Hematopoietic multipotent progenitor cell treated with erythropoietin and hydrocortisone succinate and interleukin-3 and kit ligand, for 4 days (in vitro differentiated cells): ENCODE measurements around the gene ATG9A.

Experiments used
- DNase-seq: peaks from one replicate; pipeline ENCODE4 v3.0.0-alpha.2; 2015

The ATG9A gene

DNA sequence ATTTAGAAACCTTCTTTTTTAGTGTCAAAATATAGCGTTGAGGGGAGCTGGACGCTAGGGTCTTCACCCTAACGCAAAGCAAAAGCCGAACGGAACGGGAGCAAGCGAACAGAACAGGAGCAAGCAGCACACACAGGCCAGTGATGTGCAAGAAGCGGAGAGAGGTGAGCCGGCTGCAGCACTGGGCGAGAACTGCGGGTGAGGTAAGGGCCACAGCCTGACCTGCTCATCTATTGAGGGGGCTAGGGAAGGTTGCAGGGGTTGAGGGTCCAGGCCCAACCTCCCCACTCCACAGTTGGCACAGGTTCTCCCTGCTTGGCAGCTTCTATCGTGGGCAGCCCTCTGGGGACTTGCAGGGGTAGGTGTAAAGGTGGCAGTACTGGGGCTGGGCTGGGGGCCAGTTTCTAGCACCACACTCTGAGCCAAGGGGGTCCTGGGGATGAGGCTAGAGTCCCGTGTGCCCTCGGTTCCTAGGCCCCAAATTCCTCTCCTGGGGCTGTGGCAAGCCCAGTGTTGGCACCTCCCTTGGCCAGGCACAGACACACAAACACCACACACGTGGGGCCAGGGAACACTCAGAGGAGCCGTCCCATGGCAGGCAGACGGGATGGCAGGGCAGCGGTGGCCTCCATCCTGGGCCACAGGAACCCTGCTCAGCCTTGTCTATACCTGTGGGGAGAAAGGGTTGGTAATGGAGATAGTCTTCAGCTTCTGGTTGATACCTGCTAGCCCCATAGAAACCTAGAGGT, 9.5 kb downstream of the ATG9A start:
- DNase-seq: no peak

DNA sequence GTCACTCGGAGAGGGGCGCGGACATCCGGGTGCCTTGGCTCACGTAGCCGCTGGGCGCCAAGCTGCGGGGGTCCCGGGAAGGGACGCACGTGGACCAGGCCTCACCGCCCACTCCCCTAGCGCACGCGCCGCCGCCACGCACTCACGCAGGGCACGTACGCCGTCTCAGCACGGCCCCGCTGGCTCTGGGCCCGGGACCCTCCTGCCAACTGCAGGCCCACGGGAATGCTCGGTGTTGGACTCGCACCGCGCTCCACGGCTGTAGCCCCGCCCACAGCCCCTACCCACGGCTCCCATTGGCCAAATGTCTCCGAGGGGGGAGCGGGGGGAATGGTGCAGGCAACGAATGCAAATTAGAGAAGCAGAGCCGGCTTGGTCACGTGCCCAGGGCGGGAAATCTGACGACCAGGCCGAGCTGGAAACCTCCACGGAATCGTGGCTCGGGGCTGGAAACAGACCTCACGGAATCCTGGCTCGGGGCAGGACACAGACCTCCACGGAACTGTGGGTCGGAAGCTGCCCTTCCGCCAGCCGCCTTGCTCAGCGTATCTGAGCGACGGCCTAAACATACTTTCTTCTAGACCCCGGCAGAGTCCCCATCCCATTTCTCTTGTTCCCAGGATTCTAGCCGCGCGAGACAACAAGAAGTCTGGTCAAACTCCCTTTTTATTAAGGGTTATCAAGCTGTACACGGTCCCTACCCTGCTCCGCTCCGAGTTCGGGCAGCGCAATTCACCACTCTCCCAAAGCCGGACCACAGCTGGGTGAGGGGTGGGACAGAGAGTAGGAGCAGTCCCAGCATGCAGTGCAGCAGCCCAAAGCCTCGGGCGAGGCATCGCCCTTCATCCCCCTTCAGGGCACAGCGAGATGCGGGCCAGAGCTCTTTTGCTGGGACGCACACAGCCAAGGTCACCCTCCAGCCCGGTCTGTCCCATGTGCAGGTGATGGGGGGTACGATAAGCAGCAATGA, 10.4 kb downstream of the ATG9A start, which contains the start of gene ABCB6:
Gene ABCB6 (minus strand): TSS at position 227 of the 970 bp plus-strand sequence. CDS start 285 bp downstream, outside the sequence.
- peak; percentile 98 for DNase-seq

DNA sequence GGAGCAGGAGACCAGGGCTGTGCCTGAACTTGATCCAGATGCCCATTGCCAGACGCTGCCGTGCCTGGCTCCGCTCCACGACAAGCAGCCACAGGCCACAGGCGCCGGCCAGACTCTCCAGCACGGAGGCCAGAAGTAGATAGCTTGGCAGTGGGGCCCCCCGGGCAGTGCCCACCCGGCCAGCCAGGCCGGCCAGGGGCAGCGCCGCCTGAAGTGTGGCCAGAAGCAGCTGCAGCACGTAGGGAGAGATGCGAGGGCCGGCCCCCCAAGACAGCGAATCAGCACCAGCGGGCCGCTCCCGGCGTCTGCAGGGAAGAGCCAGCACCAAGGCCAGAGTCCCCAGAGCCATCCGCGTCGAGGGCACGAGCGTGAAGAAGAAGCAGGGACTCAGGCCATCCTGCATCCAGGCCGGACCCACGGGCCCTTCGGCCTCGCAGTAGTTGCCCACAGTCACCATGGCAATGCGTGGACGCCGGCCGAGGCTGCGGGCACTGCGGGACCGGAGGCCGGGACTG, 11.2 kb downstream of the ATG9A start:
- peak; percentile 78 for DNase-seq

DNA sequence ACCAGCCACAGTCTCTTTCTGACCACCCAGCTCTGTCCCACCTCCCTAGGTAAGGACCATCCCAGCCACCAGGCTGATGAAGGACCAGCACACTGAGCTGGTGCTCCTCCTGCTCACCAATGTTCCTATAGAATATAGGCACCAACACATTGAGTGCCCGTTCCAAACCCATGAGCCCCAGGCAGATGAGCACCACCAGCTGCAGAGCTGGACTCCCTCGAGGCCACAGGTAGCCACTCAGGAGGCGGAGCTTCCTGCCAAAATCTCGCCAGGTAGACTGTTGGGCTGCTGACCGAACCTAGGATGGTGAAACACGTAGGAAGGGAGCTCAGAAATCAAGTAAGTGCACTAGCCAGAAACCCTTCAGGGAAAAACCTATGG, 12.9 kb downstream of the ATG9A start:
- no peak for DNase-seq

DNA sequence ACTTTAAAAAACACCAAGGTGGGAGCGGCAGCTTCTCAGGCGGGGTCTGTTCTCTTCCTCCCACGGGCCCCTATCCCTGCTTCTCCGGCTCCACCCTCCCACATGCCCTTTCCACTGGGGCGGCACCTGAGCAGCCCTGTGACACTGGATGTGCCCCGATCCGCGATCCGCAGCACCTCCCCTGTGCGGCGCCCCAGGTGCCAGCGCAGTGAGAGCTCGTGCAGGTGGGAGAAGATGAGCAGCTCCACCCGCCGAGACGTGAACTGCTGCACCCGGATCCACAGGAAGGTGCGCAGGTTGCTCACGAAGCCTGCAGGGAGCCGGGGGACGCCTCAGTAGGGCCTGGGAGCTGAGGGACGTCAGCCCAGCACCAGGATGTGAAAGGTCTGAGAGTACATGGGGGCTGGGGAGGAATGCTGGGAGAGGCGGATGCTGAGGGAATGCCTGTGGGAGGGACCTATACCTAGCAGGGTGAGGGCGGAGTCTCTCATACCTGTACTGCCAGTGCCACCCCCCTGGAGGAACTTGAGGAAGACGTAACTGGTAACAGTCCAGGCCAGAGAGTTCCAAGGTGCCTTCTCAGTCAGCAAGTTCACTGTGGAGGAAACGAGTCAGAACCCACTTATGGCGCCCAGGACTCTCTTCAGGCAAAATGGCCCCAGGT, 13.4 kb downstream of the ATG9A start:
- no peak for DNase-seq

DNA sequence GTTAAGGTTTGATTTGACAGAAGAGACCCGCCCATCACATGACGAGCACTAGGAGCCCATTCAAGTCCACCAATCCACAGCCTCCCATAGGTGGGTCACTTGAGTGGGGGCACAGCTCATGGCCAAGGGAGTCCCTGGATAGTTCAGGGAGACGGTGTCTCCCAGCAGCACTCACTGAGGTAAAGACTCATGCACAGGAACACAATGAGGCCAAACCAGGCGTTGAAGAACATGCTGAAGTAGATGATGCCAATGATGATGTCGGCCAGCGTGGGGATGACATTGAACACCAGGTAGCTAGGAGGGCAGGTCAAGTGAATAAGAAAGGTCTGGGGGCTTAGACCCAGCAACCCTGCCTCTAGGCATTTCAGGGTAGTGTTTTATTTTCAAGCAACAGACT, 14.7 kb downstream of the ATG9A start:
- no peak for DNase-seq

DNA sequence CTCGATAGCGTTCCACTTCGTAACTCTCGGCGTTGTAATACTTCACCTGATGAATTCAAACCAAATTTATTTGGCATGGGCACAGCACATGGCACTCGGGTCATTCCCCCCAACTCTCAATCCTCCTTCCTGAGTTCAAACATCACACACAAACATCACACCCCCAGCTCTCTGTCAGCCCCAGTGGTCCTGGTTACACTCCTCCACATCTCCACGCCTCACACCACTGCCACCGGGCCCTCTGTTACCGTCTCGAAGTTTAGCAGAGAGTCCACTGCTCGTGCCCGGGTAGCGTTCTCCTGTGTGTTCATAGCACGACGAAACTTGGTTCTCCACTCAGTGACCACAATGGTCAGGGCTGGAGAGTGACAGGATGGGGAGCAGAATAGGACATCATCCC, 15.3 kb downstream of the ATG9A start:
- DNase-seq: no peak

DNA sequence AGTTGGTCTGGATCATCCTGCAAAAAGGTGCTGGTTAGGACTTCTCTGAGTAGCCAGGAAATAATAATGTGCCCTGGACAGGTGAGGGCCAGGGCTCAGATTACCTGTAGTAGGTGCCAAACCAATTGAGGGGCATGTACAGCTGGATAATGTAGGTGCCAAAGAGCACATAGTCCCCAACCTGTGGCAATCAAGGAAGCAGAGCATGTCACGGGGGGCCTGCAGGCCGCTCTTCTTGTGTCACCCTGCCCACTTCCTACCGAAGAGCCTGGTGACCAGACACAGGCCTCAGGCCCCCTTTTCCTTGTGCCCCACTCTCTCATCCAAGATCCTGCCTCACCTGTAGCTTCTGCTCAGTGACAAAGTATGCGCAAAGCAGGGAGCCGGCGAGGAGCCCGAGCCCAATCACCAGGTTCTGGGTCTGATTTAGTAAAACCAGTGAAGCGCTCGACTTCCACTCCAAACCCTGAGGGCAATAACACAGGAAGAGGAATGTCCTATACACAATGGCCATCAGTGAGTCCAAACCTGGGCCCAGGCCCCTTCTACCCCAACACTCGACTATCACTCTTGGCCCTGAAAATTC, 15.9 kb downstream of the ATG9A start:
- DNase-seq: no peak

DNA sequence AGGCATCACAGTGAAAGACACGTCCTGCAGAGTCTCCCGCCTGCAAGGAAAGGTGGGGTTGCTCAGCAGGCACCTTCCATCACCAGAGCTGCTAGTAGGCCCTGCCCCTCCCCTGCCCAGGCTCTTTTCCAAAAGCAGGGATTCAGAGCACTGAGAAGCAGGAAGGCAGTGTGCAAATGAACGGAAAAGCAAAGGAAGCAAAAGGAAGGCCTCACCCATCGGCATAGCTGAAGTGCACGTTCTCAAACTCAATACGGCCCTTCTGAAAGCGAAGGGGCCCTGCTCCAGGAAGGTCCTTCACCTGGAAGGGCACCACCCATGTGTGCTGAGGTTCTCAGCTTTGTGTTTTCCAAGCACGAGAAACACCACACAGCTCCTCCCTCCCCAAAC, 16.4 kb downstream of the ATG9A start:
- DNase-seq: no peak

DNA sequence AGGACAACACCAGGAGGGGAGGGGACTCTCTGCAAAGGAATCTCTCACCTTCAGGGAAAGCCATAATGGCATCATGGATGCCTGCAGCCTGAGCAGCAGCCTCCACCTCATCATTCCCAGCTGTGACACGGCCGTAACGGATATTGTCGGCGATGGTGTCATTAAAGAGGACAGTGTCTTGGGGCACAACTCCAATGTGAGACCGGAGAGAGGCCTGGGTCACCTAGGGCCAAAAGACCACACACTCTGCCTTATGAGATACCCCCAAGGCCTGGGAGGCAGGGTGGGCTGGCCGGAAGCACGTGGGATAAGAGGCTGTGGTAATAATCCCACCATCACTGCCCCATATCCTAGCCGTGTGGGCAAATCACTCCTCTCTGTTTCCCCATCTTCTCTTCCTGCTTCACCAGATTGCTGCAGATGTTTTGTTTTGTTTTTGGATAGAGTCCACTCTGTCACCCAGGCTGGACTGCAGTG, 18.5 kb downstream of the ATG9A start:
- DNase-seq: no peak

DNA sequence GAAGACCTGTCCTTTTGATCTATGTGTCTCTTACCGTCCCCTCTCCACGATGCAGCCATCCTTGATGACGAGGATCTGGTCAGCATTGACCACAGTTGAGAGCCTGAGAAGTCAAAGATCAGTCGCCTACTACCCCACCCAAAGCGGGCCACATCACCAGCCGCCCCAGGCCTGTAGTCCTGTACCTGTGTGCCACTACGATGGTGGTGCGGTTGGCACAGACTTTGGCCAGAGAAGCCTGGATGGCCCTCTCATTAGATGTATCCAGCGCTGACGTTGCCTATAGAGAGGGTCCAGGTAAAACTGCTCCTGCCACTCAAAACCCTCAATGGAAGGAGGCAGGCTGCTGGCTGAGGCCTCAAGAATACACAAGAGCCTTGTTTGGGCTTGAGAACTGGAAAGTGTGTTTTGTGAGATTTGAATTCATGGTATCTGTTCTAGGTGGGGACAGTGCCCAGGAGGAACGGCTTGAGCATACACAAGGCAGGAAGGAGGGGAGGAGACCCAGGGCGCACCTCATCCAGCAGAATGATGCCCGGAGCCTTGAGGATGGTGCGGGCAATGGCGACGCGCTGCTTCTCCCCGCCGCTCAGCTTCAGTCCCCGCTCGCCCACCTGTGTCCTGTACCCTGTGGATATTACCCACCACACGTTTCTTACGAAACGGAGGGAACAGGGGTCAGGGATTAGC, 19.1 kb downstream of the ATG9A start:
- no peak for DNase-seq

DNA sequence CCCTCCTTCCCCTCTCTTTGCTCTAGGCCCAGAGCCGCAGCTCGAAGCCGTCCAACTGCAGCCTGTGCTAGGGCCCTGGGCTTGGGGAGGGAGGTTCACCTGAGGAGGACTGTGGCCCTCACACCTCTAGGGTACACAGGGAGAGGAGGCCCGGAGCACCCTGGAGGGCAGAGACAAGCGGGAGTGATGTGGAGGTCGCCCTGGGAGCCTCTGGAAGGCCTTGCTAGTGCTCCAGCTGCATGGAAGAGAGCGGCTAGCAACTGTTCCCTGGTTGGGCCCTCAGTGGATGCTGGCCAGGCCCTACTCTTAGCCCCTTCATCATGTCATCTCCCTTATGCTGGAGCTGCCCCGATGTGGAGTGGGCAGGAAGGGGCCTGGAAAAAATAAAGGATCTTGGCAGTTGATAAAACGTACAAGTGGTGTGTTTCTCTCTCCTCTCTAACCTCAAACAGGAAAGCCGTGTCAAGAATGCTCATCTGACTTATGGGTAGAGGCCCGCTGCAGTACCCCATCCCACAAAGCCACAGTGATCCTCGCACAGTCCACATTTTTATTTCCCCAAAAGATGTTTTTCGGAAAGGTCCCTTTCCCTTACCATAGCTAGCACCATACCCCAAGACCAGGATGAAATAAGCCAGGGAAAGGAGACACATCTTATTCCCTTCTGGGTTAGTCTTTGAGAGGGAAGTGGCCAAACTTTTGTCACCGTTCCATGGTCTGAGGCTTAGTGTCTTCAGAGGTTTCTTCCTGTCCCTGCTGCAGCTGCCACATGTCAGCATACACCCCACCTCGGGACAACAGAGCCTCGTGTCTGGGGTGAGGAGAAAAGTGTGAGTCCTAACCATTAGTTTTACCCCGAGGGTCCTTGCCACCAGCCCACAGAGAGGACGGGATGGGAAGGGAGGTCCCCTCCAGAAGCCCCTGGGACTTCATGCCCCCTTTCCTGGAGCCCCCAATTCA, 19.9 kb downstream of the ATG9A start:
- peak; percentile 73 for DNase-seq

DNA sequence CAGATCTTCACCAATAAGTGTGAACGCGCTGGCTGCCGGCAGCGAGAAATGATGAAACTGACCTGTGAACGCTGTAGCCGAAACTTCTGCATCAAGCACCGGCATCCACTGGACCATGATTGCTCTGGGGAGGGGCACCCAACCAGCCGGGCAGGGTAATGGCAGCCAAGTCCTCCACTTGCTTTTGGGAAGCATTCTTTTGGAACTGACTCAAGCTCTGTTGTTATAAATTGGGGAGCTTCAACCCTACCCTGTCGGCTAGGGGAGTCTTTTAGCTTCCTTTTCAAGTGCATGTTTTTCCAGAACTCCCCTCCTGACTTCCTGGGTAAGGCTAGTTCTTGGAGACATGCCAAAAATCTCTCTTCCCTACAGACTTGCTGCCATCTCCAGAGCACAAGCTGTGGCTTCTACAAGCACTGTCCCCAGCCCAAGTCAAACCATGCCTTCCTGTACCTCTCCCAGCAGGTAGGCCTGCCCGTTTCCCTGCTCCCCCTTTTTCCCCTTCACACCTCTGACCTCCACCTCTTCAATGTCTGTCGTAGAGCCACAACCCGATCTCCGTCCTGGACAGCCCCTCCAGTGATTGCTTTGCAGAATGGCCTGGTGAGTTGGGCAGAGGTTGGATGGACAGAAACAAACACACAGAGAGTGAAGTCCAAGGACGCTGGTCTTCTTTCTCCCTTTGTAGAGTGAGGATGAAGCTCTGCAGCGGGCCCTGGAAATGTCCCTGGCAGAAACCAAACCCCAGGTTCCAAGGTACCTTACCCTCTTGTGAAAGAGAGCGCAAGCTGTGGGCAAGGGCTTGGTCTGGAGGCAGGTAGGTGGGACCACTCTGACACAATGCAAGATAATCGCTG, 21.3 kb downstream of the ATG9A start:
- peak; percentile 26 for DNase-seq

DNA sequence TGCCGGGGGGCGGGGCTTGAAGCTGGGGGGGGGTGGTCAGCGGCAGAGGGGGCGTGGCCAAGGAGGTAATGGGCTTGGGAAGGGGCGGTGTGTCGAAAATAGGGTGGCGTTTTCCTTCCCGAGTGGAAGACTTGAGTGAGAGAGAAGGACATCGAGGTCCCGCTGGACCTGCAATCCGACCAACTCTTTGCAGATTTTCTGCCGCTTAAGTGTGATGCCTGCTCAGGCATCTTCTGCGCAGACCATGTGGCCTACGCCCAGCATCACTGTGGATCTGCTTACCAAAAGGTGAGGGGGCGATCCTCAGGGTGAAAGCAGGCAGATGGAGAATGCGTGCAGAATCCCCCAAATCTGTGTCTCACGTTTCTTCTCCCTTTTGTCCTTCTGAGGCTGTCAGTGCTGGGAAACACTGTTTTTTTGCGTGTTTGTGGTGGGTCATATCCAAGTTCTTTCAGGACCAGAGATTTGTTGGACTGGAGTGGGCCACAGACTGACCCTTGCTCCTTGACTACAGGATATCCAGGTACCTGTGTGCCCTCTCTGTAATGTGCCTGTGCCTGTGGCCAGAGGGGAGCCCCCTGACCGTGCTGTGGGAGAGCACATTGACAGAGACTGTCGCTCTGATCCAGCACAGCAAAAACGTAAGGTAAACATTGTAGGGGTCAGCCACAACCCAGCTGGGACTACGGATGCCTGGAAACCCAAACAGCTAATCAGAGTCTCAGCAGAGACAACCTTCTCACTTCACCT, 22.1 kb downstream of the ATG9A start:
- no peak for DNase-seq

DNA sequence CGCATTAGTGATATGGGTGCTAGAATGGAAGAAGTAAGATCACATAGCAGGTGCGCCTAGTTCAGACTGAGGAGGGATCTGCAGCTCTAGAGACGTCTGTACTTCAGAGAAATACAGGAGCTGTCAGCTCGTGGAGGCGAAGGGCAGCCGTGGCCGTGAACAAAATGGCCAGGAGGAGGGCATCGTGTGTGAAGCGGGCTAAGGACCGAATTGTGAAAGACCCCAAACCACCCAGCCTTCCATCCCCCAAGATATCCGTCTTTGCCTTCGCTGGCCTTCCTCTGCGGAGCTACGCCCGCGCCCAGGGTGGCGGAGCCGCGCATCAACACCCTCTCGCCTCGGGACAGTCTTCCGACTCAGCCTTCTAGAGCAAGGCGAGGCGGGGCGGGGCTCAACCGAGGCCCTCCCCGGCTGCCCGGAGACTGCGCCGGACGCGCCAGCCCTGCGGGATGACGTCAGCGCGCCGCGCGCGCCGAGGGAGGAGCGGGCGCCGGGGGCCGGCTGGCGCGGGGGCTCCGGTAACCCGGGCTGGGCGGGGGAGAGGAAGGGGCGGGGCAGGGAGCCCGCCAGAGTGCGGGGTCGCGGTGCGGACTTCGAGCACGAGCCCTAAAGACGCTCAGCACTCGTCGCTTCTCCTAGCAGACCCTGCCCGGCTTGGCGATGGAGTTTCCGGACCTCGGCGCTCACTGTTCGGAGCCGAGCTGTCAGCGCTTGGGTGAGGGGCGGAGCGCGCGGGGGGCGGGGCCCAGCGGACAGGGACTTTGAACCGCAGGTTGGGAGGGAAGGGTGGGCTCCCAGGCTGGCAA, 22.9 kb downstream of the ATG9A start, which contains the start of gene ZFAND2B:
Gene ZFAND2B (plus strand): TSS at position 455 of the 806 bp plus-strand sequence. CDS start 206 bp downstream, at position 661.
- DNase-seq: peak; percentile 98

DNA sequence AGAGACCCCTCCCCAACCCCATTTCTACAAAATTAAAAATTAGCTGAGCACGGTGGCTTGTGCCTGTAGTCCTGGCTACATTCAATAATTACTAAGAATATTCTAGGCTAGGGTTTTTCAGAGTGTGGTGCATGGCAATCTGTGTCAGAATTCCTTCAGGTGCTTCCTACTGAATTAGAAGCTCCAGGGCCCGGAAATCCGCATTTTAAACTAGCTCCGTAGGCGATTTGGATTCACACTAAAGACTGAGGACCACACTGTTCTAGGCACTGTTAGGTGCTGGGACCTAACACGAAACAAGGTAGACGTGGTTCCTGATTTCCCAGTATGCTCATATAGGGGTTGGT, 23.5 kb downstream of the ATG9A start:
- DNase-seq: no peak

DNA sequence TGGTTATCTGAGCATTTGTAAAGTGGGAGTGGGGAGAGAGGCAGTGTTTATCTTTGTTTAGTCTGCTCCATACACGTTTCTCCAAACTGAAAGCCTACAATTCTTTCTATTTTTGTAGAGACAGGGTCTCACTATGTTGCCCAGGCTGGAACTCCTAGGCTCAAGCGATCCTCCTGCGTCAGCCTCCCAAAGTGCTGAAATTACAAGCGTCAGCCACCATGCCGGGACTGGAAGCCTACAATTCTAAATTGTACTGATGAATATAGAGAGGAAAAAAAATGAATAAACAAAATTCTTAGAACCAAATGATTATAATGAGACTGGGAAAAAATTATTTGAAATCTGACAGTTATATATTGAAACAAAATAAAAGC, 24.3 kb downstream of the ATG9A start:
- no peak for DNase-seq
